ENCODE data around the gene HLA-A.
A peak's percentile ranks its signal among the peaks of the same experiment; 100 is the strongest.
"Not testable (repeated sequence)": the region's sequence is repeated elsewhere in the genome, so short reads cannot be mapped to it uniquely, and the experiment has no call there.

HLA-A gene

GRCh38 chr6:29958921-29959320 lies 16.6 kb downstream of the HLA-A start:
- DNase-seq (ENCODE audit: low read depth in 2 of 3, low spot score in 1 of 3) = no peak

GRCh38 chr6:29959467-29959866 lies 17.1 kb downstream of the HLA-A start:
- DNase-seq (ENCODE audit: low read depth in 2 of 3, low spot score in 1 of 3) = no peak

- no peak for DNase-seq (ENCODE audit: low read depth in 2 of 3, low spot score in 1 of 3)
Measured at GRCh38 chr6:29961966-29962365, 19.6 kb downstream of the HLA-A start.

- not testable (repeated sequence) for DNase-seq (ENCODE audit: low read depth in 2 of 3, low spot score in 1 of 3)
Measured at GRCh38 chr6:29963697-29964096, 21.4 kb downstream of the HLA-A start.

GRCh38 chr6:29964518-29964886 lies 22.2 kb downstream of the HLA-A start:
- DNase-seq (ENCODE audit: low read depth in 2 of 3, low spot score in 1 of 3) = no peak

- peak; percentile 57 to 62 (median 61) for DNase-seq (ENCODE audit: low read depth in 2 of 3, low spot score in 1 of 3)
Measured at GRCh38 chr6:29964887-29965562, 22.7 kb downstream of the HLA-A start.

- DNase-seq (ENCODE audit: low read depth in 2 of 3, low spot score in 1 of 3) = no peak
Measured at GRCh38 chr6:29965563-29965872, 23.2 kb downstream of the HLA-A start.

GRCh38 chr6:29965873-29966601 lies 23.7 kb downstream of the HLA-A start:
- no peak for DNase-seq (ENCODE audit: low read depth in 2 of 3, low spot score in 1 of 3)

GRCh38 chr6:29967379-29968010 lies 25.2 kb downstream of the HLA-A start:
- DNase-seq (ENCODE audit: low read depth in 2 of 3, low spot score in 1 of 3) = no peak

GRCh38 chr6:29968130-29968529 lies 25.8 kb downstream of the HLA-A start:
- no peak for DNase-seq (ENCODE audit: low read depth in 2 of 3, low spot score in 1 of 3)

- no peak for DNase-seq (ENCODE audit: low read depth in 2 of 3, low spot score in 1 of 3)
Measured at GRCh38 chr6:29968905-29969304, 26.6 kb downstream of the HLA-A start.

GRCh38 chr6:29970711-29971110 lies 28.4 kb downstream of the HLA-A start:
- no peak for DNase-seq (ENCODE audit: low read depth in 2 of 3, low spot score in 1 of 3)

GRCh38 chr6:29974901-29975560 lies 32.7 kb downstream of the HLA-A start:
- no peak for DNase-seq (ENCODE audit: low read depth in 2 of 3, low spot score in 1 of 3)

- no peak for DNase-seq (ENCODE audit: low read depth in 2 of 3, low spot score in 1 of 3)
Measured at GRCh38 chr6:29975561-29975907, 33.2 kb downstream of the HLA-A start.

GRCh38 chr6:29976253-29976587 lies 33.9 kb downstream of the HLA-A start:
- DNase-seq (ENCODE audit: low read depth in 2 of 3, low spot score in 1 of 3) = no peak

GRCh38 chr6:29976588-29977424 lies 34.5 kb downstream of the HLA-A start:
- peak; percentile 18 to 46 (median 45) for DNase-seq (ENCODE audit: low read depth in 2 of 3, low spot score in 1 of 3)

GRCh38 chr6:29977425-29977727 lies 35.0 kb downstream of the HLA-A start:
- DNase-seq (ENCODE audit: low read depth in 2 of 3, low spot score in 1 of 3) = no peak

GRCh38 chr6:29980013-29980412 lies 37.7 kb downstream of the HLA-A start:
- DNase-seq (ENCODE audit: low read depth in 2 of 3, low spot score in 1 of 3) = not testable (repeated sequence)

- DNase-seq (ENCODE audit: low read depth in 2 of 3, low spot score in 1 of 3) = no peak
Measured at GRCh38 chr6:29980511-29980910, 38.2 kb downstream of the HLA-A start.

- DNase-seq (ENCODE audit: low read depth in 2 of 3, low spot score in 1 of 3) = no peak
Measured at GRCh38 chr6:29981211-29981812, 39.0 kb downstream of the HLA-A start.

GRCh38 chr6:29982097-29982496 lies 39.8 kb downstream of the HLA-A start:
- no peak for DNase-seq (ENCODE audit: low read depth in 2 of 3, low spot score in 1 of 3)
